ENCODE results near the gene NSUN6. TPM values are rescaled to one million over a fixed set of nuclear protein-coding genes. Genes with fewer than 3 reads are reported as not detected.

NSUN6 gene
- total and polyA plus RNA-seq, 3 donors from 2014 or later = 34.7 to 73.0 (median 50.2) TPM

GRCh38 chr10:18516851-18517250 lies 134.5 kb downstream of the NSUN6 start:
- Histone ChIP-seq H3K27me3 (no peaks in the 10 kb centered on the region), H3K4me3 (no peak overlapping the region), H3K27ac (no peak overlapping the region), H3K9me3 (no peaks in the 10 kb centered on the region), H3K4me1 (no peaks in the 10 kb centered on the region), H3K36me3 (ENCODE audit: low read depth, missing control alignments) (no peaks in the 10 kb centered on the region)
- DNase-seq = no peak
- WGBS, 2 donors = 88 to 91% methylated on average over 3 of the region's 3 CpGs
- intact Hi-C loops (cut with DNase I; ENCODE audit: low total_unique reads) = no loop called here
- no peak for TF ChIP-seq CTCF (IDR thresholded peaks at IDR 0.05)
- no peak for TF ChIP-seq POLR2A (IDR thresholded peaks at IDR 0.05)

GRCh38 chr10:18514537-18514936 lies 136.8 kb downstream of the NSUN6 start:
- intact Hi-C loops (cut with DNase I; ENCODE audit: low total_unique reads) = no loop called here

GRCh38 chr10:18508587-18508986 lies 142.8 kb downstream of the NSUN6 start:
- H3K27ac ChIP-seq = no peak overlapping the region
- H3K4me1 ChIP-seq = no peaks in the 10 kb centered on the region
- no peak for DNase-seq
- intact Hi-C loops (cut with DNase I; ENCODE audit: low total_unique reads) = no loop called here
- H3K4me3 ChIP-seq = no peak overlapping the region
- no peaks in the 10 kb centered on the region for H3K27me3 ChIP-seq
- H3K9me3 ChIP-seq = no peaks in the 10 kb centered on the region
- H3K36me3 ChIP-seq (ENCODE audit: low read depth, missing control alignments) = no peaks in the 10 kb centered on the region
- WGBS, 2 donors = 78 to 87% methylated on average over 4 of the region's 4 CpGs
- TF ChIP-seq CTCF (IDR thresholded peaks at IDR 0.05) = no peak
- no peak for TF ChIP-seq POLR2A (IDR thresholded peaks at IDR 0.05)

More at GRCh38 chr10:18514537-18514936, 136.8 kb downstream of the NSUN6 start:
- Histone ChIP-seq H3K27ac (no peak overlapping the region), H3K4me1 (no peaks in the 10 kb centered on the region), H3K27me3 (no peaks in the 10 kb centered on the region), H3K9me3 (no peaks in the 10 kb centered on the region), H3K4me3 (no peak overlapping the region), H3K36me3 (ENCODE audit: low read depth, missing control alignments) (no peaks in the 10 kb centered on the region)
- no peak for DNase-seq
- TF ChIP-seq CTCF (IDR thresholded peaks at IDR 0.05) (no peak), POLR2A (IDR thresholded peaks at IDR 0.05) (no peak)

GRCh38 chr10:18505456-18506118 lies 145.8 kb downstream of the NSUN6 start:
- no peaks in the 10 kb centered on the region for H3K27me3 ChIP-seq
- intact Hi-C loops (cut with DNase I; ENCODE audit: low total_unique reads) = no loop called here
- no peaks in the 10 kb centered on the region for H3K36me3 ChIP-seq (ENCODE audit: low read depth, missing control alignments)

More at GRCh38 chr10:18505456-18506118, 145.8 kb downstream of the NSUN6 start:
- WGBS, 2 donors = 66 to 67% methylated on average over 11 of the region's 11 CpGs
- TF ChIP-seq POLR2A (IDR thresholded peaks at IDR 0.05) (no peak), CTCF (IDR thresholded peaks at IDR 0.05) (no peak)
- no peaks in the 10 kb centered on the region for H3K9me3 ChIP-seq
- no peak for DNase-seq
- H3K27ac ChIP-seq = no peak overlapping the region
- H3K4me1 ChIP-seq = no peaks in the 10 kb centered on the region
- H3K4me3 ChIP-seq = no peak overlapping the region

Data from testis (tissue), 3 donors.